Loucy (cell line): ENCODE data around the gene SRPX2.

ENCODE experiments used
- EZH2phosphoT487 ChIP-seq: fragments of 200-600 bp; IDR thresholded peaks from 2 replicates; pipeline ENCODE4 v1.6.1; 2018; ENCODE audit warnings: antibody characterized with exemption, mild to moderate bottlenecking, moderate library complexity, borderline replicate concordance
- TF ChIP-seq, protein P1 (sequence below): fragments of 200-600 bp; sonication (generic); conservative IDR thresholded peaks from 2 replicates; pipeline ENCODE4 v1.5.1; 2014; ENCODE audit warnings: mild to moderate bottlenecking, antibody characterized with exemption, low read length

DNA sequence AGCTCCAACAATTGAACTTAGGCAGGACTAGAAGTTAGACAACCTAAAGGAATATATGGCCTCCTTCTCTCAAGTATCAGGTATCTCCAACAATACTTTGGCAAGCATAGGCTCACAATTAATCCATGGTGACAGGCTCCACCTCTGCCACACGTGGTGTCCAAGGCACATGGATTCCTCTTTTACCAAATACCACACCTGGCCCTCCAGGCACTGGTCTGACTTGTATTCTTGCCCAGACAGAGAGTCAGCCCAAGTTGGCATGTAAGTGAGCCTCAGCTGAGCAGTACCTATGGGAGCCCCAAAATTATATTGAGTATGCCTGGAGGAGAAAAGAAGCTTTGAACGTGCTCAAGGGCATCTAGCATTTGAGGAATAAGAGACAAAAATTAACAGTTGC is 19.6 kb downstream of the SRPX2 start:
- TF ChIP-seq, protein P1, sequence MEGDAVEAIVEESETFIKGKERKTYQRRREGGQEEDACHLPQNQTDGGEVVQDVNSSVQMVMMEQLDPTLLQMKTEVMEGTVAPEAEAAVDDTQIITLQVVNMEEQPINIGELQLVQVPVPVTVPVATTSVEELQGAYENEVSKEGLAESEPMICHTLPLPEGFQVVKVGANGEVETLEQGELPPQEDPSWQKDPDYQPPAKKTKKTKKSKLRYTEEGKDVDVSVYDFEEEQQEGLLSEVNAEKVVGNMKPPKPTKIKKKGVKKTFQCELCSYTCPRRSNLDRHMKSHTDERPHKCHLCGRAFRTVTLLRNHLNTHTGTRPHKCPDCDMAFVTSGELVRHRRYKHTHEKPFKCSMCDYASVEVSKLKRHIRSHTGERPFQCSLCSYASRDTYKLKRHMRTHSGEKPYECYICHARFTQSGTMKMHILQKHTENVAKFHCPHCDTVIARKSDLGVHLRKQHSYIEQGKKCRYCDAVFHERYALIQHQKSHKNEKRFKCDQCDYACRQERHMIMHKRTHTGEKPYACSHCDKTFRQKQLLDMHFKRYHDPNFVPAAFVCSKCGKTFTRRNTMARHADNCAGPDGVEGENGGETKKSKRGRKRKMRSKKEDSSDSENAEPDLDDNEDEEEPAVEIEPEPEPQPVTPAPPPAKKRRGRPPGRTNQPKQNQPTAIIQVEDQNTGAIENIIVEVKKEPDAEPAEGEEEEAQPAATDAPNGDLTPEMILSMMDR, result no peak
- TF ChIP-seq EZH2phosphoT487, result no peak
